Measurements from ENCODE around the gene BAG3.

DNA sequence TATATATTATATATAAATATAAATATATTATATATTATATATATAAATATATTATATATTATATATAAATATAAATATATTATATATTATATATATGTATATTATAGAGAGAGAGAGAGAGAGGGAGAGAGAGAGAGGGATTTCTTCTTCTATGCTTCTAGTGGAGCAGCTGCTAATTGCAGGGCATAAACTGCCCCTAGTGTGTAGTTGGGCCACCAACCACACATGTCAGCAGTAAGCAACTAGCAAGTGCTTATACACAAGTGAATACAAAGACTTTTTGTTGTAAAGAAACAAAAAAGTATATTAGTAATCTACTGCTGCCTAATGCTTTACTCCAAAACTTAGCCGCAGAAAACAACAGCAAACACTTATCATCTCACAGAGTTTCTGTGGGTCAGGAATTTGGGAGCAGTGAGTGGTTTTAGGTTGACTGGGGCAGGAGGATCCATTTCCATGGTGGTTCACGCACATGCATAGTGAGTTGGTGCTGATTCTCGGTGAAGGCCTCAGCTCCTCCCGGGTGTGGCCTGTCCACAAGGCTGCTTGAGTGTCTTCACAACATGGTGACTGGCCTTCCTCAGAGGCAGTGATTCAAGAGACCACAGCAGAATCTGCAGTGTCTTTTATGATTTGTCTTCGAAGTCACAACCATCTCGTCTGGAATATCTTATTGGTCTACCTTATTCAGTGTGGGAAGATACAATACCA is 25.5 kb upstream of the BAG3 start:
- TF ChIP-seq POLR2A (IDR thresholded peaks at IDR 0.05) = no peak
- TF ChIP-seq, protein P1, sequence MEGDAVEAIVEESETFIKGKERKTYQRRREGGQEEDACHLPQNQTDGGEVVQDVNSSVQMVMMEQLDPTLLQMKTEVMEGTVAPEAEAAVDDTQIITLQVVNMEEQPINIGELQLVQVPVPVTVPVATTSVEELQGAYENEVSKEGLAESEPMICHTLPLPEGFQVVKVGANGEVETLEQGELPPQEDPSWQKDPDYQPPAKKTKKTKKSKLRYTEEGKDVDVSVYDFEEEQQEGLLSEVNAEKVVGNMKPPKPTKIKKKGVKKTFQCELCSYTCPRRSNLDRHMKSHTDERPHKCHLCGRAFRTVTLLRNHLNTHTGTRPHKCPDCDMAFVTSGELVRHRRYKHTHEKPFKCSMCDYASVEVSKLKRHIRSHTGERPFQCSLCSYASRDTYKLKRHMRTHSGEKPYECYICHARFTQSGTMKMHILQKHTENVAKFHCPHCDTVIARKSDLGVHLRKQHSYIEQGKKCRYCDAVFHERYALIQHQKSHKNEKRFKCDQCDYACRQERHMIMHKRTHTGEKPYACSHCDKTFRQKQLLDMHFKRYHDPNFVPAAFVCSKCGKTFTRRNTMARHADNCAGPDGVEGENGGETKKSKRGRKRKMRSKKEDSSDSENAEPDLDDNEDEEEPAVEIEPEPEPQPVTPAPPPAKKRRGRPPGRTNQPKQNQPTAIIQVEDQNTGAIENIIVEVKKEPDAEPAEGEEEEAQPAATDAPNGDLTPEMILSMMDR (IDR thresholded peaks at IDR 0.05 in 4 of 5, conservative IDR thresholded peaks at IDR 0.05 in 1 of 5) = no peak
